Dendritic cell treated with granulocyte-macrophage colony-stimulating factor and Interleukin-4, amounts not matched to agents 40 ng/mL and 50 ng/mL, for 4 days (primary cell): Measurements from ENCODE around the gene RADIL.

Source experiments
- H3K27ac Mint-ChIP-seq: one replicate; pipeline ENCODE4 v1.8.0; 2022; ENCODE audit warnings: mild to moderate bottlenecking, mixed read lengths
- H3K27me3 Mint-ChIP-seq: one replicate; pipeline ENCODE4 v1.8.0; 2022; ENCODE audit warnings: mild to moderate bottlenecking, mixed read lengths
- H3K36me3 Mint-ChIP-seq: one replicate; pipeline ENCODE4 v1.8.0; 2022; ENCODE audit warnings: low read depth, mixed read lengths
- H3K4me1 Mint-ChIP-seq: one replicate; pipeline ENCODE4 v1.8.0; 2022; ENCODE audit warnings: low read depth, mixed read lengths
- H3K4me3 Mint-ChIP-seq: one replicate; pipeline ENCODE4 v1.8.0; 2022; ENCODE audit warnings: mild to moderate bottlenecking, moderate library complexity, mixed read lengths
- H3K9me3 Mint-ChIP-seq: one replicate; pipeline ENCODE4 v1.8.0; 2022; ENCODE audit warnings: mixed read lengths
- intact Hi-C: fragments of 100-400 bp; cut with micrococcal nuclease; formaldehyde crosslinking; loops from one replicate; pipeline ENCODE4 v1.15.0; 2022

Gene RADIL

DNA sequence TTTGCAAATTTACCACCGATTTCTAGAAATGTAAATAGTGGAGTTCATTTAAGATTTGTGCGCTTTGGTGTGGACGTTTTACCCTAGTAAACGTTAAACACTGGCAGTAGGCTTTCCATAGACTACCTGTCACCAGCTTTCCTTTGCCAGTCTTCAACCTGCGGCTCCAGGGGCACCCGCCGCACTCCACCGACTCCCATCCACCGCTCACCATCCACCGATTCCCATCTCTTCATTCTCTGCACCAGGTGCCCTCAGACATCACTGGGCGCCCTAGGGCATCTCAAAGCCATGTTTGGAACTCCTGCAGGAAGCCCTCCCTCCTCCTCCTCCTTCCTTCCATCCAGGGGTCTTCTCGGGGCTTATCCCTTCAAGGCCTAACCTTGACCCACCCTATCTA lies 109.5 kb downstream of the RADIL start:
- peaks cover 35% of the 10 kb centered on the region for H3K4me1 Mint-ChIP-seq
- H3K36me3 Mint-ChIP-seq = peaks cover 68% of the 10 kb centered on the region
- no peaks in the 10 kb centered on the region for H3K27me3 Mint-ChIP-seq
- intact Hi-C loops = loop anchor here (2.0 kb wide), 2 partner anchors 29 to 133 kb away; no protein-coding TSS in a partner anchor
- peak overlapping the region; percentile 100 for H3K27ac Mint-ChIP-seq
- no peaks in the 10 kb centered on the region for H3K9me3 Mint-ChIP-seq
- peak overlapping the region; percentile 100 for H3K4me3 Mint-ChIP-seq

DNA sequence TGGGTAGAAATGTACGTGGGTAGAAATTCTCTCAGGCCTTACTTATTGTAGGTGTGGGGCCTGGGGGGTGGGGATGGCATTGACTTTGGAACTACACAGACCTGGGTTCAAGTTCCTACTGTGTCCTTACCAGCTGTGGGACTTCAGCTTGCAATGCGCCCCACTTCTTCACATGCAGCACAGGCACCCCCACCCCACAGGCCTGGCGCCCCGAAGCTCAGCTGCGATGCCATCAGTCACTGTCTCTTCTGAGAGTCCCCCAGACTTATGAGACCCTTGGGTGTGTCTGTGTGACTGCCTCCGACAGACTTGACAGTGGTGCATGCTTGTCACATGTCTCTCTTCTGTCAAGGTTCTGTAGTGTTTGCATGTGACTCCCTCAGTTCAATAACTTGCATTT lies 111.2 kb downstream of the RADIL start:
- Mint-ChIP-seq H3K4me1 (peaks cover 22% of the 10 kb centered on the region), H3K27ac (no peak overlapping the region), H3K9me3 (no peaks in the 10 kb centered on the region), H3K36me3 (peaks cover 69% of the 10 kb centered on the region), H3K27me3 (no peaks in the 10 kb centered on the region), H3K4me3 (no peak overlapping the region)
- intact Hi-C loops = no loop called here

GRCh38 chr7:4771737-4772136 lies 111.8 kb downstream of the RADIL start:
- Mint-ChIP-seq H3K27ac (no peak overlapping the region), H3K27me3 (no peaks in the 10 kb centered on the region), H3K4me1 (peaks cover 18% of the 10 kb centered on the region), H3K9me3 (no peaks in the 10 kb centered on the region), H3K36me3 (peaks cover 69% of the 10 kb centered on the region), H3K4me3 (no peak overlapping the region)
- intact Hi-C loops = no loop called here

GRCh38 chr7:4770886-4771285 lies 112.6 kb downstream of the RADIL start:
- no peak overlapping the region for H3K27ac Mint-ChIP-seq
- H3K9me3 Mint-ChIP-seq = no peaks in the 10 kb centered on the region
- no peaks in the 10 kb centered on the region for H3K27me3 Mint-ChIP-seq
- intact Hi-C loops = no loop called here
- H3K36me3 Mint-ChIP-seq = peaks cover 69% of the 10 kb centered on the region
- H3K4me3 Mint-ChIP-seq = no peak overlapping the region
- peaks cover 15% of the 10 kb centered on the region for H3K4me1 Mint-ChIP-seq

- H3K36me3 Mint-ChIP-seq = peaks cover 71% of the 10 kb centered on the region
- no peak overlapping the region for H3K4me3 Mint-ChIP-seq
- H3K27ac Mint-ChIP-seq = no peak overlapping the region
- H3K9me3 Mint-ChIP-seq = no peaks in the 10 kb centered on the region
- intact Hi-C loops = no loop called here
- H3K4me1 Mint-ChIP-seq = peaks cover 14% of the 10 kb centered on the region
- no peaks in the 10 kb centered on the region for H3K27me3 Mint-ChIP-seq
Observed at GRCh38 chr7:4769761-4770160, 113.8 kb downstream of the RADIL start.

GRCh38 chr7:4768597-4769569 lies 114.6 kb downstream of the RADIL start:
- intact Hi-C loops = no loop called here
- H3K36me3 Mint-ChIP-seq = peaks cover 79% of the 10 kb centered on the region
- H3K27me3 Mint-ChIP-seq = no peaks in the 10 kb centered on the region
- no peaks in the 10 kb centered on the region for H3K9me3 Mint-ChIP-seq
- peaks cover 6% of the 10 kb centered on the region for H3K4me1 Mint-ChIP-seq
- no peak overlapping the region for H3K4me3 Mint-ChIP-seq
- H3K27ac Mint-ChIP-seq = no peak overlapping the region

DNA sequence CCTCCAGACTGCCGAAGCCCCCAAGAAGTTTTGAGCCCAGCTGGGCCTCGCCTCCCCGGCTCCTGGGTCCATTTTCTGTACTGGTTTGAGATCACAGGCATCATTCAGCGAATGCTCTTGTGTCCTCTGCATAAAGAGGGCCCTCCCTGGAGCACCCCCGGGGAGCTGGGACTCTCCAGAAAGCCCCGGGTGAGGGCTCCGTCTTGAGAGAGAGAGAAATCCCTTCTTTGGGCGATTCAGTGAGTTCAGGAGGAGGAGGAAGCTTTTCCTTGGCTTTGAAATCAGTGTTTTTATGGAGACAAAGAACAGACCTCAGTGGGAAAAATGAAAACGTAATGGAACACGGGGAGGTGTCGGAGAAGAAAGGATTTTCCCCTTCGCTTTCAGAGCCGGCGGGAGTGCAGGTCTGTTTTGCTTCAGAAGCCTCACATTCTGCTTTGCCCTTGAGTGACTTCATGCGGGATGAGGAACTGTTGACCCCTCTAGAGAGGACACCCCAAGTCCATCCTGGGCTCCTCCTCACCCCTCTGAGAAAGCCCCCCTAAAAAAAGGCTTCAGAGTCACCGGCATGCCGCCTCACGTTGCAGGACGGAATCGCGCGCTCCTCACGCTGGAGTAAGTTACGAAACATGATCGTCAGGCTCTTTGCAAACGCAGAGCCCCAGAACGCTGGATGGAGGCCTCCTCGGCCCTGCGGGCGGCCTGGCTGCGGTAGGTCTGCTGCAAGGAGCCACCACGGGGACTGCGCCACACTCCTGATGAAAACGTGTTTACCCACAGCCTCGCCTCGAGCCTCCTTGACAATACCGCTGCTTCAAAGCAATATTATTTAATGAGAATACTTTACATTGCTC lies 116.6 kb downstream of the RADIL start:
- intact Hi-C loops = no loop called here

DNA sequence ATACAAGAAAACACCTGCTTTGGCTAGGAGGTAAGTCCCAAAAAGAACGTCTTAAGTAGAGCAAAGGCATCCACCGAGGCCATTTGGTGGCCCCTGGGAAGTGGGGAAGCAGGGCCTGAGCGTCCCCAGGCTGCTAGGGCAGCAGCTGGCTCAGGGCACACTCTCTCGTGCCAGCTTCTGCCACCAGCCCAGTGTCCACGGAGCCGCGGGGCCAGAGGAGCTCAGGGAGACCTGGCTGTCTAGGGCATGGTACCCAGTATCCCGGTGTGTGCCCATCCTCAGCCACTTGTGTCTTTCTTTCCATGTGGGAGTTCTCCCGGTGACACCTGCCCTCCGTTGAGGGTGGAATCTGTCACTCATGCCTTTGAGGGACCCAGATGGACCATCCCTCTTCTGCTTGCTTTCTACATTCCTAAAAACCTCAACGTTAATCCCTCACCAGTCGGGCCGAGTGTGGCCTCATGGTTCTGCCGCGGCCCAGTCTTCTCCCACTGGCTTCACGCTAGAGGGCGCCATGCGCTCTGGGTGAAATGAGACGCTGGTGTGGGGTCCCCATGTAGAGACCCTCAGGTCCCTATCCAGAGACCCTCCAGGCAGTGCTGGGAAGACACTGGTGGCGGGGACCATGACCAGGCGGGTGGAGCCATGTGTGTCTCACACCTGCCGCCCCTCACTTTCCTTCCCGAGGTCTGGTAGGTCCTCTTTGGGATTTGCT lies 117.6 kb downstream of the RADIL start:
- Mint-ChIP-seq H3K27me3 (no peaks in the 10 kb centered on the region), H3K27ac (no peak overlapping the region), H3K9me3 (no peaks in the 10 kb centered on the region), H3K4me1 (no peaks in the 10 kb centered on the region), H3K36me3 (peaks cover 93% of the 10 kb centered on the region), H3K4me3 (no peak overlapping the region)
- intact Hi-C loops = no loop called here

More for the DNA sequence above, 116.6 kb downstream of the RADIL start:
- H3K9me3 Mint-ChIP-seq = no peaks in the 10 kb centered on the region
- H3K27me3 Mint-ChIP-seq = no peaks in the 10 kb centered on the region
- no peaks in the 10 kb centered on the region for H3K4me1 Mint-ChIP-seq
- H3K27ac Mint-ChIP-seq = no peak overlapping the region
- no peak overlapping the region for H3K4me3 Mint-ChIP-seq
- H3K36me3 Mint-ChIP-seq = peaks cover 92% of the 10 kb centered on the region

DNA sequence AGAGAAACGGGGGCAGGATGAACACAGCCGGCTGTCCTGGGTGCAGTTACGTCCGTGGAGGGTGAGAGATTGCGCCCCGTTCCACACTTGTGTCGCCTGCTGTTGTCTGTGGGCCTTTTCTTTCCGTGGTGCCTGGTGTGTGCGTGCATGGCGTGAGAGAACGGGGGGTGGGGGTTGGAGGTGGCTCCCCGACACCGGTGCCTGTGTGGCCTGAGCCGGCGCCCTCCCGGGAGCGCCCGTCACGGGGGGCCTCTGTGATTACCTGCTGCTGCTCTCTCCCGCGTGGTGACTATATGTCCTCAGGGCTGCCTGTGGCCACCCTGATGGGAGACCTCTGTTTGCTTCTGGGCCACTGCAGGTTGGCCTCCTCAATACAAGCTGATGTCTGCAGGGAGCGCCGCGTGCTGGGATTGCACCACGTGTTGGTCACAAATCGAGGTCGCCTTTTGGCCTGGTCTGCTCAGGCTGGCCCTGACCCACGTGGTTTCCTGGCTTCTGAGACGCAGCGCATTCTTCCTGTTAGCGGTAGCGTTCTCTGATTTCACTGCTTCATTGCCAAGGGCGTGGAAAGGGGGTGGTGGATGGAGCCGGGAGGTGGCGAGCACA lies 119.0 kb downstream of the RADIL start:
- Mint-ChIP-seq H3K27ac (no peak overlapping the region), H3K4me1 (no peaks in the 10 kb centered on the region), H3K27me3 (no peaks in the 10 kb centered on the region), H3K36me3 (peaks cover 97% of the 10 kb centered on the region), H3K4me3 (no peak overlapping the region), H3K9me3 (no peaks in the 10 kb centered on the region)
- intact Hi-C loops = no loop called here

DNA sequence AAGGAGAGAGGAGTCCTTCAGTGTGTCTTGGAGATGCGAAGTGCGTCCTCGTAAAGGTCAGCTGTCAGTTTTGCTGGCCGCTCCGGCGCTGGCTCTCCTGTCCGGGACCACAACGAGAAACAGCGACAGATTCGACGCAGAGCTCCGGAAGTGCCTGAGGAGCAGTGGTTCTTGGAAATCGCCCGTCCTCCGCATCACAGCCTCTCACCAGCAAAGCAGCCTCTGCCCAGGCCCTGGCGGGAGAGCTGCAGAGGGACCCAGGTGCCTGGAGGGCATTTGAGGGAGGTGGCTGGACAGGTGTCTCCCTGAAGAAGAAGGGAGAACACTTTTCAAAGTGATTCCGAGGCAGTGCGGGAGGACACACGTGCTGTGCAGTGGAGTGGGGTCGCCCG lies 119.7 kb downstream of the RADIL start:
- Mint-ChIP-seq H3K27me3 (no peaks in the 10 kb centered on the region), H3K9me3 (no peaks in the 10 kb centered on the region), H3K27ac (no peak overlapping the region), H3K4me1 (no peaks in the 10 kb centered on the region), H3K4me3 (no peak overlapping the region), H3K36me3 (peaks cover 97% of the 10 kb centered on the region)
- intact Hi-C loops = no loop called here

DNA sequence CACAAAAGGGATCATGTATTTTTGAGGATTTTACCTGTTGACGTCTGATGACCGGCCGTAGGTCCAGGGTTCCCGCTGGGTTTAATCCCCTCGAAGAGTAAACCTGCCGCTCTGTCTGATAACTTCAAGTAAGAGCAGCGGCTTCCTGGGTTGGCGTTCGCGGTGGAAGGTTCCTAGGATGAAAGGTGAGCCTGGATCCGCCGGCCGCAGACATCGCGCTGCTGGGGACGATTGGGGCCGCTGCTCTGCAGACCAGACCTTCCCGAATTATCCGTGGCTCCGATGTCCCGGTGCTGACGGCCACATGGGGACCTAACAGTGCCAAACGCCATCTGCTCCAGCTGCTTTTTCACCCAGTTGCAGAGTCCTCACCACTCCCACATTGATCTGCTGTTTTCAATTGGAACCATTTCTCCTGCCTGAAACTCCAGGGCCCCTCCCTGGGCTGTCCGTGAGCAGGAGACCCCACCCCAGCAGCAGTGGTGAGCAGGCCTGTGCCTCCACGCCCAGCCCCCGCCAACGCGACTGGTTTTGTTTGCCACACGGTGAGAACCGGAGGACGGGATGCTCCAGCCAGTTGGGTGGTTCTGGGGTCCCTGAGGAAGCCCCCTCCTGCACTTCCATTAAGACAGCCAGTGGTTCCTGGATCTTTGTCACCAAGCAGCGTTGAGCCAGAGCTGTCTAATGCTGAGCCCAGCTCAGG lies 120.3 kb downstream of the RADIL start:
- Mint-ChIP-seq H3K4me3 (no peak overlapping the region), H3K9me3 (no peaks in the 10 kb centered on the region), H3K36me3 (peaks cover 97% of the 10 kb centered on the region), H3K27me3 (no peaks in the 10 kb centered on the region), H3K27ac (no peak overlapping the region), H3K4me1 (no peaks in the 10 kb centered on the region)
- intact Hi-C loops = no loop called here

- no peak overlapping the region for H3K27ac Mint-ChIP-seq
- no peaks in the 10 kb centered on the region for H3K9me3 Mint-ChIP-seq
Observed at GRCh38 chr7:4762121-4763055, 121.1 kb downstream of the RADIL start.

More at GRCh38 chr7:4762121-4763055, 121.1 kb downstream of the RADIL start:
- peaks cover 100% of the 10 kb centered on the region for H3K36me3 Mint-ChIP-seq
- no peaks in the 10 kb centered on the region for H3K27me3 Mint-ChIP-seq
- no peak overlapping the region for H3K4me3 Mint-ChIP-seq
- intact Hi-C loops = no loop called here
- no peaks in the 10 kb centered on the region for H3K4me1 Mint-ChIP-seq
